ENCODE data around the gene BICC1. TPM values are rescaled to one million over a fixed set of nuclear protein-coding genes. Genes with fewer than 3 reads are reported as not detected.

The BICC1 gene
- total and polyA plus RNA-seq, 2 of the 13 experiments (the other 11 are each of a cell fraction or from before 2014, with no cell fraction given) = 0.18 to 1.5 TPM

DNA sequence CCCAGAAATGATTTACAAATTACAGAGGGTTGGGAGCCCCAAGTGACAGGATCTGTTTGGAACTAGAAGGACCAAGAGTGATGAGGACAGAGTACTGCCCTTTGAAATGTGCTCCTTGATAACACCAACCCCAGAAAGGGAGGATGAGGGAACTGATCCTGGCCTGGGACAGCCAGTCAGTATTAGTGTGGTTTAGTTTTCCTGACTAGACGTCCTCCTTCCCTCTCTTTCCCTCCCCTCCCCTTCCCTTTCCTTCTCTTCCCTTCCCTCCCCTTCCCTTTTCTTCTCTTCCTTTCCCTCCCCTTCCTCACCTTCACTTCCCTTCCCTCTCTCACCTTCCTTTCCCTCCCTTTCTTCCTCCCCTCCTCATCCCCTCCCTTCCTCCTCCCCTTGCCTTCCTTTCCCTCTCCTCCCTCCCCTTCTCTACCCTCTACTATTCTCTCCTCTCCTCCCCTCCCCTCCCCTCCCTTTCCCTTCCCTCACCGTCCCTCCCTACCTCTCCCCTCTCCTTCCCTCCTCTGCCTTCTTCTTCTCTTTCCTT, 31.0 kb upstream of the BICC1 start:
- TF ChIP-seq, protein P1, sequence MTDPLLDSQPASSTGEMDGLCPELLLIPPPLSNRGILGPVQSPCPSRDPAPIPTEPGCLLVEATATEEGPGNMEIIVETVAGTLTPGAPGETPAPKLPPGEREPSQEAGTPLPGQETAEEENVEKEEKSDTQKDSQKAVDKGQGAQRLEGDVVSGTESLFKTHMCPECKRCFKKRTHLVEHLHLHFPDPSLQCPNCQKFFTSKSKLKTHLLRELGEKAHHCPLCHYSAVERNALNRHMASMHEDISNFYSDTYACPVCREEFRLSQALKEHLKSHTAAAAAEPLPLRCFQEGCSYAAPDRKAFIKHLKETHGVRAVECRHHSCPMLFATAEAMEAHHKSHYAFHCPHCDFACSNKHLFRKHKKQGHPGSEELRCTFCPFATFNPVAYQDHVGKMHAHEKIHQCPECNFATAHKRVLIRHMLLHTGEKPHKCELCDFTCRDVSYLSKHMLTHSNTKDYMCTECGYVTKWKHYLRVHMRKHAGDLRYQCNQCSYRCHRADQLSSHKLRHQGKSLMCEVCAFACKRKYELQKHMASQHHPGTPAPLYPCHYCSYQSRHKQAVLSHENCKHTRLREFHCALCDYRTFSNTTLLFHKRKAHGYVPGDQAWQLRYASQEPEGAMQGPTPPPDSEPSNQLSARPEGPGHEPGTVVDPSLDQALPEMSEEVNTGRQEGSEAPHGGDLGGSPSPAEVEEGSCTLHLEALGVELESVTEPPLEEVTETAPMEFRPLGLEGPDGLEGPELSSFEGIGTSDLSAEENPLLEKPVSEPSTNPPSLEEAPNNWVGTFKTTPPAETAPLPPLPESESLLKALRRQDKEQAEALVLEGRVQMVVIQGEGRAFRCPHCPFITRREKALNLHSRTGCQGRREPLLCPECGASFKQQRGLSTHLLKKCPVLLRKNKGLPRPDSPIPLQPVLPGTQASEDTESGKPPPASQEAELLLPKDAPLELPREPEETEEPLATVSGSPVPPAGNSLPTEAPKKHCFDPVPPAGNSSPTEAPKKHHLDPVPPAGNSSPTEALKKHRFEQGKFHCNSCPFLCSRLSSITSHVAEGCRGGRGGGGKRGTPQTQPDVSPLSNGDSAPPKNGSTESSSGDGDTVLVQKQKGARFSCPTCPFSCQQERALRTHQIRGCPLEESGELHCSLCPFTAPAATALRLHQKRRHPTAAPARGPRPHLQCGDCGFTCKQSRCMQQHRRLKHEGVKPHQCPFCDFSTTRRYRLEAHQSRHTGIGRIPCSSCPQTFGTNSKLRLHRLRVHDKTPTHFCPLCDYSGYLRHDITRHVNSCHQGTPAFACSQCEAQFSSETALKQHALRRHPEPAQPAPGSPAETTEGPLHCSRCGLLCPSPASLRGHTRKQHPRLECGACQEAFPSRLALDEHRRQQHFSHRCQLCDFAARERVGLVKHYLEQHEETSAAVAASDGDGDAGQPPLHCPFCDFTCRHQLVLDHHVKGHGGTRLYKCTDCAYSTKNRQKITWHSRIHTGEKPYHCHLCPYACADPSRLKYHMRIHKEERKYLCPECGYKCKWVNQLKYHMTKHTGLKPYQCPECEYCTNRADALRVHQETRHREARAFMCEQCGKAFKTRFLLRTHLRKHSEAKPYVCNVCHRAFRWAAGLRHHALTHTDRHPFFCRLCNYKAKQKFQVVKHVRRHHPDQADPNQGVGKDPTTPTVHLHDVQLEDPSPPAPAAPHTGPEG (CRISPR knock-in tag; IDR thresholded peaks at IDR 0.05) = no peak
- TF ChIP-seq ZNF773 (CRISPR knock-in tag; IDR thresholded peaks at IDR 0.05; ENCODE audit: borderline replicate concordance) (no peak), ZNF17 (CRISPR knock-in tag; IDR thresholded peaks at IDR 0.05) (no peak), NCOR1 (IDR thresholded peaks at IDR 0.05; ENCODE audit: borderline replicate concordance, low read length) (no peak), MIXL1 (CRISPR knock-in tag; IDR thresholded peaks at IDR 0.05) (no peak), PCBP2 (optimal IDR thresholded peaks at IDR 0.05; ENCODE audit: low read depth, low read length, poor library complexity, severe bottlenecking) (peak; percentile 57), HNRNPK (IDR thresholded peaks at IDR 0.05; ENCODE audit: low read depth, low read length, poor library complexity, severe bottlenecking) (peak; percentile 84), SMYD3 (CRISPR knock-in tag; IDR thresholded peaks at IDR 0.05) (no peak)
- under 1% methylated on average over 2 of the region's 2 CpGs for WGBS (ENCODE audit: low lambda C conversion rate)
- DNase-seq (ENCODE audit: low spot score) (no peak), FAIRE-seq (no peak), ATAC-seq (no peak)
- Histone ChIP-seq H2AFZ (ENCODE audit: low read length) (no peak overlapping the region), H3K27ac (ENCODE audit: extremely low read length, insufficient read depth, low read length) (no peak overlapping the region), H3K4me2 (ENCODE audit: low read depth, low read length) (no peak overlapping the region), H3K4me1 (ENCODE audit: insufficient read depth, low read length) (no peaks in the 10 kb centered on the region), H3K79me2 (ENCODE audit: insufficient read depth, low read length) (no peaks in the 10 kb centered on the region), H3K4me3 (replicated peaks in 1 of 3; ENCODE audit: insufficient read depth in 1 of 3, low read depth in 2 of 3, low read length in 3 of 3) (no peak overlapping the region), H4K20me1 (ENCODE audit: insufficient read depth, low read length) (no peaks in the 10 kb centered on the region), H3K36me3 (replicated peaks in 1 of 2; ENCODE audit: control insufficient read depth in 1 of 2, insufficient read depth in 2 of 2, low read length in 2 of 2) (no peaks in the 10 kb centered on the region), H3K9me3 (ENCODE audit: low read length) (no peaks in the 10 kb centered on the region), H3K9ac (ENCODE audit: insufficient read depth, low read depth, low read length) (no peak overlapping the region), H3K27me3 (ENCODE audit: control insufficient read depth in 1 of 2, insufficient read depth in 2 of 2, low read length in 2 of 2) (no peaks in the 10 kb centered on the region; a peak in 1 of 5 replicates)
- ChIA-PET POLR2A (no interaction called here), CTCF (ENCODE audit: low intra/inter-chr PET ratio, low total read pairs) (no interaction called here)
- BruUV-seq (replicated peaks) = no TSS peak
- intact Hi-C loops (cut with micrococcal nuclease; ENCODE audit: unreplicated experiment) = no loop called here
- in situ Hi-C loops (cut with HindIII; ENCODE audit: extremely low pct_ligation_motif_present, low pct_unique_long_range_greater_than_20kb) = no loop called here
